OCI-LY3 (cell line): ENCODE measurements around the gene USP4.

ENCODE experiments used
- EZH2phosphoT487 ChIP-seq: fragments of 200-600 bp; shearing (Covaris generic); IDR thresholded peaks from 2 replicates; pipeline ENCODE4 v1.6.1; 2018; ENCODE audit warnings: antibody characterized with exemption, mixed run types, low read depth
- TF ChIP-seq, protein P1 (sequence below): fragments of 200-600, 300-600 bp; sonication (generic); IDR thresholded peaks from 2 replicates; pipeline ENCODE4 v1.5.1; 2014; ENCODE audit warnings: antibody characterized with exemption, low read length, low read depth

DNA sequence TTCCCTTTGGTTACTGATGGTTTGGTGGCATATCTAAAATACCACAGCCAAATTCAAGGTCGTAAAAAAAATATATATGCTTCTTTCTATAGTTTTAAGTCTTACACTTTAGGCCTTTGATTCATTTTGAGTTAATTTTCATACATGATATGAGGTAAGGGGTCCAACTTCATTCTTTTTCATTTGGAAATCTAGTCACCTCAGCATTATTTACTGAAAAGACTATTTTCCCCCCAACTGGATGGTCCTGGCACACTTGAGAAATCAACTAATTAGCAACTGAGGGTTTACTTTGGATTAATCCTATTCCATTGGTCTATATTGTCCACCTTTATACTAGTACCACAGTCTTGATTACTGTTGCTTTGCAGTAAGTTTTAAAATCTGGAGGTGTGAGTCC lies 45.8 kb upstream of the USP4 start:
- TF ChIP-seq, protein P1, sequence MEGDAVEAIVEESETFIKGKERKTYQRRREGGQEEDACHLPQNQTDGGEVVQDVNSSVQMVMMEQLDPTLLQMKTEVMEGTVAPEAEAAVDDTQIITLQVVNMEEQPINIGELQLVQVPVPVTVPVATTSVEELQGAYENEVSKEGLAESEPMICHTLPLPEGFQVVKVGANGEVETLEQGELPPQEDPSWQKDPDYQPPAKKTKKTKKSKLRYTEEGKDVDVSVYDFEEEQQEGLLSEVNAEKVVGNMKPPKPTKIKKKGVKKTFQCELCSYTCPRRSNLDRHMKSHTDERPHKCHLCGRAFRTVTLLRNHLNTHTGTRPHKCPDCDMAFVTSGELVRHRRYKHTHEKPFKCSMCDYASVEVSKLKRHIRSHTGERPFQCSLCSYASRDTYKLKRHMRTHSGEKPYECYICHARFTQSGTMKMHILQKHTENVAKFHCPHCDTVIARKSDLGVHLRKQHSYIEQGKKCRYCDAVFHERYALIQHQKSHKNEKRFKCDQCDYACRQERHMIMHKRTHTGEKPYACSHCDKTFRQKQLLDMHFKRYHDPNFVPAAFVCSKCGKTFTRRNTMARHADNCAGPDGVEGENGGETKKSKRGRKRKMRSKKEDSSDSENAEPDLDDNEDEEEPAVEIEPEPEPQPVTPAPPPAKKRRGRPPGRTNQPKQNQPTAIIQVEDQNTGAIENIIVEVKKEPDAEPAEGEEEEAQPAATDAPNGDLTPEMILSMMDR: no peak
- no peak for TF ChIP-seq EZH2phosphoT487
